ENCODE measurements around the gene HES4. TPM values are rescaled to one million over a fixed set of nuclear protein-coding genes. Genes with fewer than 3 reads are reported as not detected.

Gene HES4
- total and polyA plus RNA-seq, 10 of the 15 experiments (the other 5 are each of a cell fraction or from before 2014, with no cell fraction given), result 0.44 to 1.7 (median 0.85) TPM; not detected in 5

- FAIRE-seq, result no peak
- Histone ChIP-seq H3K27ac (ENCODE audit: control insufficient read depth, insufficient read depth) (no peak overlapping the region), H3K9me3 (replicated peaks; ENCODE audit: control insufficient read depth, insufficient read depth, low read length) (no peaks in the 10 kb centered on the region), H4K20me1 (ENCODE audit: control insufficient read depth, insufficient read depth) (no peaks in the 10 kb centered on the region), H3K4me2 (ENCODE audit: control insufficient read depth, insufficient read depth) (no peak overlapping the region), H2AFZ (ENCODE audit: control insufficient read depth, low read depth, low read length) (no peak overlapping the region), H3K27me3 (replicated peaks in 1 of 2; ENCODE audit: control insufficient read depth in 2 of 2, insufficient read depth in 2 of 2, low read length in 1 of 2) (no peaks in the 10 kb centered on the region), H3K36me3 (ENCODE audit: control insufficient read depth in 2 of 2, insufficient read depth in 2 of 2, low read length in 1 of 2) (no peaks in the 10 kb centered on the region; a peak in 1 of 4 replicates), H3K4me1 (ENCODE audit: control insufficient read depth, insufficient read depth, low read length) (peaks cover 7% of the 10 kb centered on the region), H3K79me2 (ENCODE audit: control insufficient read depth, insufficient read depth, low read length) (peaks cover 2% of the 10 kb centered on the region; the same call in 1 of the 2 replicates), H3K9ac (ENCODE audit: control insufficient read depth, insufficient read depth, low read length) (no peak overlapping the region), H3K4me3 (no peak overlapping the region)
- CTCF ChIA-PET, result interaction anchor here (1.1 to 2.5 kb wide), 3 partner anchors 9 to 40 kb away, joined by 3 to 10 read pairs (median 5); no protein-coding TSS in a partner anchor
- ATAC-seq, result no peak
- intact Hi-C loops (cut with micrococcal nuclease; ENCODE audit: unreplicated experiment) (no loop called here), in situ Hi-C loops (cut with MboI) (loop anchor here (5.0 kb wide), 1 partner anchor 38 kb away; no protein-coding TSS in a partner anchor)
- WGBS (ENCODE audit: insufficient coverage, insufficient replicate concordance, low lambda C conversion rate, missing lambda C conversion rate), result 73% methylated on average over 9 of the region's 9 CpGs
- RAD21 ChIA-PET (ENCODE audit: unreplicated experiment), result interaction anchor here (1.0 kb wide), 1 partner anchor 40 kb away, joined by 4 read pairs; no protein-coding TSS in a partner anchor
- no peak for DNase-seq (ENCODE audit: low read depth, low spot score)
- POLR2A ChIA-PET, result interaction anchor here (1.0 kb wide), 1 partner anchor 32 kb away, joined by 3 read pairs; no protein-coding TSS in a partner anchor
- TF ChIP-seq RBBP5 (conservative IDR thresholded peaks at IDR 0.05) (no peak), RFX5 (IDR thresholded peaks at IDR 0.05; ENCODE audit: low read depth, low read length) (no peak), USF2 (IDR thresholded peaks at IDR 0.05; ENCODE audit: borderline replicate concordance, low read depth, low read length) (no peak), SMAD1 (IDR thresholded peaks at IDR 0.05; ENCODE audit: low read depth, partially characterized antibody) (no peak), MYB (IDR thresholded peaks at IDR 0.05; ENCODE audit: borderline replicate concordance, low read depth, low read length) (no peak), NR2F1 (conservative IDR thresholded peaks at IDR 0.05) (no peak), YY1 (IDR thresholded peaks at IDR 0.05; ENCODE audit: low read depth, low read length) (no peak), TCF3 (IDR thresholded peaks at IDR 0.05; ENCODE audit: borderline replicate concordance, insufficient read depth, low read depth, low read length) (no peak), RUNX3 (IDR thresholded peaks at IDR 0.05; ENCODE audit: low read length) (no peak), TBL1XR1 (IDR thresholded peaks at IDR 0.05; ENCODE audit: low read depth, low read length) (no peak), RAD51 (IDR thresholded peaks at IDR 0.05) (no peak), SIX5 (IDR thresholded peaks at IDR 0.05; ENCODE audit: low read depth, low read length, severe bottlenecking) (no peak), KDM1A (IDR thresholded peaks at IDR 0.05; ENCODE audit: borderline replicate concordance) (no peak), MEF2B (IDR thresholded peaks at IDR 0.05; ENCODE audit: partially characterized antibody, poor library complexity, severe bottlenecking) (no peak), CBX5 (IDR thresholded peaks at IDR 0.05; ENCODE audit: low read depth) (no peak)
- TF ChIP-seq, protein P1, sequence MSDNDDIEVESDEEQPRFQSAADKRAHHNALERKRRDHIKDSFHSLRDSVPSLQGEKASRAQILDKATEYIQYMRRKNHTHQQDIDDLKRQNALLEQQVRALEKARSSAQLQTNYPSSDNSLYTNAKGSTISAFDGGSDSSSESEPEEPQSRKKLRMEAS (IDR thresholded peaks at IDR 0.05; ENCODE audit: low read depth, low read length), result no peak
- SMC1A ChIA-PET (ENCODE audit: uncharacterized antibody, unreplicated experiment), result interaction anchor here (1.4 kb wide), 1 partner anchor 8 kb away, joined by 3 read pairs; no protein-coding TSS in a partner anchor
- no TSS peak for BruUV-seq (replicated peaks)
Measured at GRCh38 chr1:1024149-1024770, 24.4 kb upstream of the HES4 start.

All from GM12878 (cell line).